HG02759 (cell line): Measurements from ENCODE around the gene SLC1A7.
"Not testable (repeated sequence)": the region's sequence is repeated elsewhere in the genome, so short reads cannot be mapped to it uniquely, and the experiment has no call there.

Experiments used
- ATAC-seq: cut with Tn5 transposase; IDR thresholded peaks from one replicate; pipeline ENCODE4 v1.9.1; 2021; ENCODE audit warnings: mild to moderate bottlenecking, moderate library complexity; ENCODE audit not compliant: unreplicated experiment

Gene SLC1A7

DNA sequence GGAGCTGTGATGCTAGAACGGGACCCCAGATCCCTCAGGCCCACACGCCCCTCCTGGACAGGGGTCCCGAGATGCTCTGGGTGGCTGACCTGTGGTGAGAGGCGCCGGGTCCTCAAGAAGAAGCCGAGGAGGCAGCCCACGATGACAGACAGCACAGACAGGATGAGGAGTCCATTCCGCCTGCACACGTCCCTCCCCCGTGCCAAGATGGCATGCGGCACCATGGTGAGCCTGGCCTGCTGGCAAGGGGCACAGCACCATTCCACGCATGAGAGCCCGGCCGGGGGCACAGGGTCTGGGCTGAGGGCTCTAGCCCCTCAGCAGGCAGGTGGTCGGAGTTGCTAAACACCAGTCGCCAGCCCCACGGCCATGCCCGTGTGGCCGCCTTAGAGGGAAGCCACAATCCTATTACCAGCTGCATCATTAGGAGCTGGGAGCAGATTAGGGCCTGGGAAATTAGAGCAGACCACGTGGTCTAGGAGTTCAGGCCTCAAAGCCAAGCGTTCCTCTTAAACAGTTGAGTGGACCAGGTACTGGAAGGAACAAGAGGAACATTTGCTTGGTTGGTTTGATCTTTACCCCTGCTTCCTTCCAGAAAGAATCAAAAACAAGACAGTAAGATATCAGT is at the start of gene SLC1A7:
TSS of gene SLC1A7 (minus strand) at position 413 of the 628 bp plus-strand sequence. CDS start at position 224, 189 bp downstream.
- ATAC-seq = no peak

DNA sequence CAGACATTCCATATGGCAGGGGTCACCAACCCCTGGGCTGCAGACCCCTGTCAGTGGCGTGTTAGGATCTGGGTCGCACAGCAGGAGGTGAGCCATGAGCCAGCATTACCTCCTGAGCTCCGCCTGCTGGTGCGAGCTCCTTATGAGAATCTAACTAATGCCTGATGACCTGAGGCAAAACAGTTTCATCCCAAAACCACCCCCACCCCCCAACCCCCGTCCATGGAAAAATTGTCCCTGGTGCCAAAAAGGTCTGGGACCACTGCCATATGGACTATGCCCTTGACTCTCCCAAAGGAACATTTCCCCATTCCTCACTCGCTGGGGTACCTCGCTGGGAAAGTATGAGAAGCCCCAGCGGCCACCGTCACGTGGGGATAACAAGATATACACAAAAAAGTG is 47.8 kb upstream of the SLC1A7 start:
- ATAC-seq = no peak

DNA sequence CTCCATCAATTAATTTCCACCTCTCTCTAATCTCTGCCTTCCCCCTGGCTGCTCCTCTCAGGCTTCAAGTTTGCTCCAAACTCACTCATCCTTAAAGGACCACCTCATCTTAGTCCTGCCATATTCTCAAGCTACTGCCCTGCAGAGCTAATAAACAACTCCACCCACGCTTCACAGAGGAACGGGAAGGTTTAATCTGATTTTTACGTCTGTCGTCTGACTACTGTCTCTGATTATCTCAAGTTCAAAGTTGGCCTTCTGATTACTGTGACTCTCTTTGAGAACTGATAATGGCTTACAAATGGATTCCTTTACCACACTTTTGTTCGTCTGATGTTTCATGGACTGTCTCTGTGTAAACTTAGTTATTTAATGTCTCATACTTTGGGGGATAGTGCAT is 46.6 kb upstream of the SLC1A7 start:
- no peak for ATAC-seq

DNA sequence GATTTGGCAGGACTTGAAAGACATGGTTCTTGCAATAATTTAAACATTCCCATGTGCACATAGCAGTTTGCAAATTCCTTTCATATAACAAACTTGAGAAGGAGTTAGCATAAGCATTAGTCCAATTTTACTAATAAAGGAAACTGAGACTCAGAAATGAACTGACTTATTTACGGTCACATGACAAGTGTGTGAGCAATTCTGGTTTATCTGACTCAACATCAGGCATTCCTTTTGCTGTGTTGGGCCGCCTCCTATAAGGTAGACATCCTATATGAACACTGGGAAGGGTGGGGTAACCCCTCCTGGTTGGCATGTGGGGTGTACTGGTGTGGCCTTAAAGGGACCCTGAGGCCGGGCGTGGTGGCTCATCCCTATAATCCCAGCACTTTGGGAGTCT is 45.7 kb upstream of the SLC1A7 start:
- ATAC-seq = no peak

DNA sequence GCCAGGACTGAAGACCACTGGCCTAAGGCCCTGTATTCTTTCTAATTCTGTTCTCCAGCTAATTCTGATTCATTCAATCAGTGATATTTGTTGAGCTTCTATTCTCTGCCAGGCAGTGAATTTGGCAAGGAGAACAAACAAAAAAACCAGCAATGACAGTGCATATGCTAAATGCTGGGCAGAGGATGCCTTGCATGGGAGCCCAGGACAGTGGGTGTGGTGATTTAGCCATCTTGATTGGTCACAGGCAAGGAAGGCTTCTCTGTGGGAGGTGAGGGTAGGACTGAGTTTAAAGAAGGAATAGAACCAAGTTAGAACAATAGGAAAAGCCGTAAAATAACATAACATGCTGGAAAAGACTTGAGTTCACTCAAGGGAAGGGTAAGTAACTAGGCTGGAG is 45.0 kb upstream of the SLC1A7 start:
- no peak for ATAC-seq

DNA sequence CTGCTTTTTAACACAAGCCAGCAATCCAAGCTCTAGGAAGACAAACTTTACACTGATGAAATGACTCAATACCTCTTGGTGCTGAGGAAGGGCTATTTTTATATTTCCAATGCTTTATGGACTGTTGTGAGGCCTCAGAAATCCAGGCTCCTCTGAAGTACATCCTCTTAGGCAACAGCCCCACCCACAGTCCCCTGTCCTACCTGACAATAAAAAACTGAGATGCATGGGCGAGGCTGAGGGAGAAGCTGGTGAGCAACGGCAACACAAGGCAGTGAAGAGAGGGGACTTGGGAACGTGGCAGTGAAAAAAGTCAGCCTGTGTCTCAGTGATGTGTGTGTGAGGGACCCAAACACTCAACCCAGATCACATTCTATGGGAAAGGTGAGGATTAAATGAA is 44.1 kb upstream of the SLC1A7 start:
- ATAC-seq = no peak

DNA sequence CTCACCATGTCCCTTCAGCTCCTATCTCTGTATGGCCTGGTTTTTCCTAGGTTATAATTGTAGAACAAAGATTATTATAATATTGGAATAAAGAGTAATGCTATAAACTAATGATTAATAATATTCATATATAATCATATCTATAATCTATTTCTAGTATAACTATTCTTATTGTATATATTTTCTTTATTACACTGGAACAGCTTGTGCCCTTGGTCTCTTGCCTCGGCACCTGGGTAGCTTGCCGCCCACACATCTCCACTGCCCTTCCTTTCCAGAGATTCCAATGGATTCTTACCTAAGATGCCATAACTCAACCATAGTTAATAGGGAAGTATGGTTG is 43.5 kb upstream of the SLC1A7 start:
- ATAC-seq = not testable (repeated sequence)

DNA sequence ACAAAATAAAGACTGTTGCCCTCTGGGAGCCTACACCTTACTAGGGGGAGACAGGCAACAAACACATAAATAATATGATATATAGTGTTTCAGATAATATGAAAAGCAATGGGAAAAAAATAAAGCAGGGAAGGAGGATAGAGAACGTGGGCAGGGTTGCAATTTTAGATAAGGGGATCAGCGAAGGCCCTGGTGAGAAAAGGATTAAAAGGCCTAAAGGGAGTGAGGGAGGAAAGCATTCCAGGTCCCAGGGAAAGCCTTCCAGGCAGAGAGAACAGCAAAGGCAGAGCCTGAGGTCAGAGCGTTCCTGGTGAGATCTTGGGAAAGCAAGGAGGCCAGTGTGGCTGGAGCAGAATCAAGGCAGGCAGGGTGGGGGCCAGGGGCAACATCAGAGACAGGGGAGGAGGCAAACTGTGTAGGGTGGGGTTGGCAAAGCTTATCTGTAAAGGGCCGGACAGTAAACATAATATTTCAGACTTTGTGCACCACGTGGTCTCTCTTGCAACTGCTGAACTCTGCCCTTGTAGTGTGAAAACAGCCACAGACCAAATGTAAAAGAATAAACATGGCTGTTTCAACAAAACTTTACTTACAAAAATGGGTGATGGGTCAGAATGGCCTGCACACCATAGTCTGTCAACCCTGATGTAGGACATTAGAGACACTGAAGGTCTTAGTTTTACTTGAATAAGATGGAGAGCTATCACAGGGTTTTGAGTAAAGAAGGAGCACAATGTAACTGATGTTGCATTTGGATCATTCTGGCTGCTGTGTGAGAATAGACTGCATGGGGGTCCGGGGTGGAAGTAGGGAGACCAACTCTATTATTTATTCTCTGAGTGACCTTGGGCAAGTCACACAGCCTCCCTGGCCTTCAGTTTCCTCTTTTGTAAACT is 40.9 kb upstream of the SLC1A7 start:
- ATAC-seq = no peak

DNA sequence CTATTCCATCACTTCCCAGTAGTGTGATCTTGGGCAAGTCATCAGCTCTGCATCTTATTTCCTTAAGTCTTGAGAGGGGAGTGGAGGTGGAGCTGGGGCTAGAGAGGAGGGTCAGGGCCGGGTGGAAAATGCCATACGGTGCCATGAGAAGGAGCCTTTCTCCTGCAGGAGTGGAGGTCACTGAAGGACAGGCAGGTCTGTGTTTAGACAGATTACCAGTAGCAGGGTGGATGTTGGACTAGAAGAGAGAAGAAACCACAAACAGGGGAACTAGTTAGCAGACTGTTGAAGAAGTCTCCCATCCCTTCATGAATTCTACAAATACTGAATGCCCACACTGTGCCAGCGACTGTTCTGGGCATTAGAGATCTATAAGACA is 40.3 kb upstream of the SLC1A7 start:
- ATAC-seq = no peak

DNA sequence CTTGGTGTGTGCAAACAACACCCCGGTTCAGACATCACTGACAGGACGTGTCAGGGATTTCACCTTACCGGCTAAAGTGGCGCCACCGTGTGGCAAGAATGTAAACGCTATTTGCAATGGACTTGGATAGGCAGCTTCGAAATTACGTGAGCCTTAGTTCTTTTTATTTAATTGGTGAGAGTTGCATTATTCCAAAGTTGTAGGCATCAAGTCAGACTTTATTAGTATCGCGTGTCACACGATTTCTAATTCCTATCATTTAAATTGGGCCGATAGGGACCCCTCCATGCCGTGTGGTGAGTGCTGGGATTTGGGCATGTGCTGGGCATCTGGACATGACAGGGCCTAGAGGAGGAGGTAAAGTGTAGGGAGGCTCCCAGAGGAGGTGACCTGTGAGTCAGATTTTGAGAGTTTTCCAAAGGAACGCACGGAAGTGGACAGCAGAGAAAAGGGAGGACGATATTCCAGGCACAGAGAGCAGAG is 39.7 kb upstream of the SLC1A7 start:
- no peak for ATAC-seq

DNA sequence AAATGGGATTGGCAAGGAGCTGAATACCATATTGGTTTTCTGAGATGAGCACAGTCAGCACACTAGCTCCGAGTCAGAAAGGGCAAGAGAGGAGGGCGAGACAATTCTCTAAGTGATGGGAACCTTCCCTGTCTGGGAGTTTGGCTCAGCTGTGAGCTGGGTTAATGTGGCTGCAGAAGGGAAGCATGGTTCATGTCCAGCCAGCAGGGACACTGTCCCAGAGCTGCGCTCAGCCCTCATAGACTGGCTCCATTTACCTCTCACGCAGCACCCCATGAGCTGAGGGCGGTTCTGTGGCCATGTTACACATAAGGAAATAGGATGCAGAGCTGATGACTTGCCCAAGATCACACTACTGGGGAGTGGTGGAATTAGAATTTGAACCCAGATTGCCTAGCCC is 38.5 kb upstream of the SLC1A7 start:
- ATAC-seq = no peak

DNA sequence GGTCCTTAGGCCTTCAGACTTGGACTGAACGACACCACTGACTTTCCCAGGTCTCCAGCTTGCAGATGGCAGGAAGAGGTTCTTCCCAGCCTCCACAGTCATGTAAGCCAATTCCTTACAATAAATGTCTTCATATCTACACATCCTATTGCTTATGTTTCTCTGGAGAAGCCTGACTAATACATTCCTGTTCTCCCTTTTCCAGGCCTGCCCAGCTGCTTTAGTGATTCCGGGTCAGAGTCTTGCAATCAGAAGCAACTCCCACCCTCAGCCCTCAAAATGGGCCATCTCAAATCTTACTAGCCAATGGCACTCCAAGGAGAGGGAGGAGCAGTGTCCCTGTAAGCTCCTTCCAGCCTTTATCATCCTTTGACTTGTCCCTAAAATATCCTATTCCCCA is 37.8 kb upstream of the SLC1A7 start:
- ATAC-seq = no peak

DNA sequence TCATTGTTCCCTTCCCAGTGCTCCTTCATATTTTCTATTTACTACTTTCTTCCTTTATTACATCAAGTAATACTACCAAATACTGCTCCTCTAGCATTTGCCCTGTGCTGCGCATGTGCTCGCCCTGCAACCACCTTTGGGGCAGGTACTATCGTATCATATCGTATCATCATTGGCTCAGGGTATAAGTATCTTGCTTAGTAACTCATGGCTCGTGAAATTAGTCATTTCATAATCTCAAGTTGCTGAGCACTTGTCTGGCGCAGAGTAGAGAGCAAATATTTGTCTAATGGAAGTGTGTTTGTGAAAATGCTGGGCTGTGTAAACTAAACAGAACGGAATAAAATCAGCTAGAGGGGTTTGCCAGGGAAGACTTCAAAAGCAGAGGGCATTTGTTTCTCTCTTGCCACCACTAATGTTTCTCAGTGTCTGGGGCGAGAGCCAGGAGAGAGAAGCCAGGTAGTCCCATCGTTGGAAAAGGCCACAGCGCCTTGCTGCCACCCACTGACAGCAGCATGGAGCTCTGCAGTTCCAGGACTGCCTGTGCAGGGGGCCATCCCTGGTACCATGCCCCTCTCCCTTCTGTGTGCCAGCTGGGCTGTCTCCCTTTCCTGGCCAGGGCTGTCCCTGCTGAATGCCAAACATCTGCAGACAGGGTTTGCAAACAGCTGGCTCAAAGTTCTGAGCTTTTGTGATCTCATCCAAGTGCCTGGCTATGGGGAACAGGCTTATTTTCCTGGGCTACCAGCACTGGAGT is 34.2 kb upstream of the SLC1A7 start:
- no peak for ATAC-seq

DNA sequence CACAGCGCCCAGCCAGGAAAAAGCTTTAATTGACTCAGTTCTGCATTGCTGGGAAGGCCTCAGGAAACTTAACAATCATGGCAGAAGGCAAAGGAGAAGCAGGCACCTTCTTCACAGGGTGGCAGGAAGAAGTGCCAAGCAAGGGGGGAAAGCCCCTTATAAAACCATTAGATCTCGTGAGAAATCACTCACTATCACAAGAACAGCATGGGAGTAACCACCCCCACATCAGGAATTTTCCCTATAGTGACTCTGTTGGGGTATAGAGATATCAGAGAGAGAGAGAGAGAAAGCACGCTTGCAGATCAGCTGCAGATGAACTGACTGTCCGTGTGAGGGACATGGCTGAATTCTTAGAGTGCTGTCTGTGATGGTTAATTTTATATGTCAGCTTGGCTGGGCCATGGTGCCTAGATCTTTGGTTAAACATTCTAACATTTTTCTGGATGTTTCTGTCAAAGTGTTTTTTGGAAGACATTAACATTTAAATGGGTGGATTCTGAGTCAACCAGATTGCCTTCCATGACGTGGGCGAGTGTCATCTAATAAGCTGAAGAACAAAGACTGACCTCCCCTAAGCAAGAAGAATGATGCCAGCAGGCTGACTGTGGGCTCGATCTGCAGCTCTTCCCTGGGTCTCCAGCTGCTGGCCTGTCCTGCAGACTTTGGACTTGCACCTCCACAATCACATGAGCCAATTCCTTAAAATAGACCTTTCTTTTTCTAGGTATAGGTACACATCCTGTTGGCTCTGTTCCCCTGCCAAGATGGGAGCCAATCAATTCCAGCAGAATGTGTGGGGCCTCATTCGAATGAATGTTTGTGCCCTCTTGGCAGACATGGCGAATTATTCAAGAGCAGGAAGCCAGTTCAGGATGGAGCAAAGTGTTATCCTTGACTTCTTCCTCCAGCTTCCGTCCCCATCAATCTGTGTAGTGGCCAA is 32.8 kb upstream of the SLC1A7 start:
- ATAC-seq = no peak

DNA sequence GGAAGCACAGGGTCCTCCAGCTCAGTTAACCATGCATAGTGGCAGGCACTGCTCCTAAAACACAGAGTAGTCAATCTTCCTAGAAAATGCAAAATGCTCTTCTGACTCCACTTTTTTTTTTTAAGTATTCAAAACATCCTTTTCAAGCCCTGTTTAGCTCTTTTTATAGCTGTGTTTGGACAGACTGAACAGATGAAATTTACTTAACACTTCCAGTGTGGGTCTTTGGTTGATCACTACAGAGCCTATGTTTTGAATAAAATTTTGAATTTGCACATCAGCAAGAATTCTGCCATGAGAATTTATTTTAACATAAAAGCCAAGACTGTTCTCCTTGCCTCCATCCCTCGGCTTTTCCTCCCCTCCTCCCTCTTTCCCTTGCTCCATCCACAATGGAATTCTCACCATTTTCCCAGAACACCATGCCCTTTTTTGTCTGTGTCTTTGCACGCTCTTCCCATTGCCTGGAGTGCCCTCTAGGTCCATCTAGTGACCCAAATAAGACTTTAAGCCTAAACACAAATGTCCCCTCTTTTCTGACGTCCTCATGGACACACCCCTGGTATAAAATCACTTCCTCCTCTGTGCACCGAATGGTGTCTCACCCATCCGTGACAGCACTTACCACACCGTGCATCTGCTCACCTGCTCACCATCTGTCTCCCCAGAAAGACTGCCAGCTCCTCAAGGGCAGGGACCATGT is 30.1 kb upstream of the SLC1A7 start:
- no peak for ATAC-seq

DNA sequence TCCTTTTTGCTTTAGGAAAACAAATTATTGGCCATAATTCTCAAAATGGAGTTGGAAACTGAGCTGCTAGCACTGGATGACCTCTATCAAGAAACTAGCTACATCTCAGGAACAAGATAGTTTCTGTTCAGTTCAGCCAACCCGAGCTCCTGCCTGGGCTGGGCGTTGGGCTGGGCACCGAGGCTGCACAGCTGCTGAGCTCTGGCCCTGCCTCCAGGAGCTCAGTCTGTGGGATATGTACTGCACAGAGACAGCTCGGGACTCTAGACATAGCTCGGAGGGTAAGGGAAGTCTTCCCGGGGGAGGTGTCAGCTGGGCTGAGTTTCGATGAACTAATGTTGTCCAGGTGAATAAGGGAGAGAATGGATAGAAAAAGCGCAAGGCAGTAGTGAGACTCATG is 24.5 kb upstream of the SLC1A7 start:
- no peak for ATAC-seq

DNA sequence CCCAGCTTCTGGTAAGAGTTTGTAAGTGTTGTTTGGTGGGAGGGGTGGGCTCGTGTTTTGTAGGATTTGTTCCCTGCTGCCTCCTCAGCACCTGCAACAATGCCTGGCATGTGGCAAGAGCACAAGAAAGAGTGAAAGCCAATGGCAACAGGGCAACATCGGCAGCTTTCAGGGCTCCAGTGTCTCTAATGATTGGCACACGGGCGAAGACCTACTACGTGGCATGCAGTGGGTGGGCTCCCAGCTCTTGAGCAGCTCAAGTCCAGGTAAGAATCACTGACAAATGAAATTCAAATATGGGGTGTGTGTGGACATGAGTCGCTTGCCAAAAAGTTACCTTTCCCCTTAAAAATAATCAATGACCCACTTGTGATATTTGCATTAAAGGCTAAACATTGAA is 23.9 kb upstream of the SLC1A7 start:
- no peak for ATAC-seq

DNA sequence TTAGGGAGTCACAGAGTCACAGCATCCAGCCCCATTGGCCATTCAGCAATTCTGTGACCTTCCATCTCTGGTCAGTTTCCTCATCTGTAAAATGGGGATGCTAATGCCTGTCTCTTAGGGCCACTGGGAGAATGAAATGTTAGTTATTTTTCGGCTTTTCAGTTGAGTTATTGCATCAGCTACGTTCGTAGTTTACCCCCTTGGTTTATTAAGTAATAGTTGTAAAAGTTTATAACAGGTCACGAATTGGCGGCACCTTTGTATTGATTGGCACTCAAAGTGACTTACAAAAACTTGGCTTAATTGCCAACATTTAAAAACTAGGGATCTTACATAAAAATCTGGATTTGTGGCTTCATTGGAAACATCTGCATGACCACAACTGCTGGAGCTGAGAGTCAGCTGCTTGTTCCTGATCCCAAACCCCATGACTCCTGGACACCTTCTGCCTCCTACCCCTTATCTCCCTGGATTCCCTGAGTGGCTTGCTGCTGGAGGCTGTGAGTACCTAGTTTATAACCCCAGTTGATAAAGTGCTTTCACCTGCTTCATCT is 23.0 kb upstream of the SLC1A7 start:
- ATAC-seq = no peak

DNA sequence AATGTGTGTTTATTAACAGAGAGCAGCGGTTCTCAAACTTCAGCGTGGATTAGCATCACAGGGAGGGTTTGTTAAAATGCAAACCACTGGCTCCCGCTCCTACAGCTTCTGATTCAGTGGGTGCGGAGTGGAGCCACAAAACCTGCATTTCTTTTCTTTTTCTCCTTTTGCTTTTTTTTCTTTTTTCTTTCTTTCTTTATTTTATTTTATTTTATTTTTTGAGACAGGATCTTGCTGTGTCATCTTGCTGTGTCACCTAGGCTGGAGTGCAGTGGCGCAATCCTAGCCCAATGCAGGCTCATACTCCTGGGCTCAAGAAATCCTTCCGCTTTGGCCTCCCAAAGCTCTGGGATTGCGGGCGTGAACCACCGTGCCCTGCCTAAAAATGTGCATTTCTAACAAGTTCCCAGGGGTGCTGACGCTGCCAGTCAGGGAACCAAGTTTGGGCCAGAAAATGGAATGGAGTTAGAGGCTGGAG is 20.9 kb upstream of the SLC1A7 start:
- no peak for ATAC-seq

DNA sequence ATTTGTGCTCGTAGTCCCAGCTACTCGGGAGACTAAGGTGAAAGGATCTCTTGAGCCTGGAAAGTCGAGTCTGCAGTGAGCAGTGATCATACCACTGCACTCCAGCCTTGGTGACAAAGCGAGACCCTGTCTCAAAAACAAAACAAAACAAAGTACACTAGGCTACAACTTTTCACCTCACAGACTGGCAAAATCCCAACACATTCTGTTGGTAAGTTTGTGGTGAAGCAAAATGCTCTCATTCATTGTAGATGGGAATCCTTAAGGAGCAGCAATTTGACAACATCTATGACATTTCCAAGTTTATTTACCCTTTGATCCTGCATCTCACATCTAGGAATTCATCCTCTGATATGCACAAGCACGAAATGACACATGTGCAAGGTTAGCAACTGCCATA is 20.2 kb upstream of the SLC1A7 start:
- no peak for ATAC-seq
